Measurements from ENCODE around the gene RRP9.

Gene RRP9

DNA sequence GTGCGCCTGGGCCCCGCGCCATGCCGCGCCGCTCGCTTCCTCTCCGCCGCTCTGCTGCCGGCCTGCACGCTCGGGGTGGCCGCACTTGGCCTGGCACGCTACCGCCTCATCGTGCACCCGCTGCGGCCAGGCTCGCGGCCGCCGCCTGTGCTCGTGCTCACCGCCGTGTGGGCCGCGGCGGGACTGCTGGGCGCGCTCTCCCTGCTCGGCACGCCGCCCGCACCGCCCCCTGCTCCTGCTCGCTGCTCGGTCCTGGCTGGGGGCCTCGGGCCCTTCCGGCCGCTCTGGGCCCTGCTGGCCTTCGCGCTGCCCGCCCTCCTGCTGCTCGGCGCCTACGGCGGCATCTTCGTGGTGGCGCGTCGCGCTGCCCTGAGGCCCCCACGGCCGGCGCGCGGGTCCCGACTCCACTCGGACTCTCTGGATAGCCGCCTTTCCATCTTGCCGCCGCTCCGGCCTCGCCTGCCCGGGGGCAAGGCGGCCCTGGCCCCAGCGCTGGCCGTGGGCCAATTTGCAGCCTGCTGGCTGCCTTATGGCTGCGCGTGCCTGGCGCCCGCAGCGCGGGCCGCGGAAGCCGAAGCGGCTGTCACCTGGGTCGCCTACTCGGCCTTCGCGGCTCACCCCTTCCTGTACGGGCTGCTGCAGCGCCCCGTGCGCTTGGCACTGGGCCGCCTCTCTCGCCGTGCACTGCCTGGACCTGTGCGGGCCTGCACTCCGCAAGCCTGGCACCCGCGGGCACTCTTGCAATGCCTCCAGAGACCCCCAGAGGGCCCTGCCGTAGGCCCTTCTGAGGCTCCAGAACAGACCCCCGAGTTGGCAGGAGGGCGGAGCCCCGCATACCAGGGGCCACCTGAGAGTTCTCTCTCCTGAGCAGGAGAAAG is 14.4 kb upstream of the RRP9 start:
- DNase-seq (ENCODE audit: low spot score): peak; percentile 92

DNA sequence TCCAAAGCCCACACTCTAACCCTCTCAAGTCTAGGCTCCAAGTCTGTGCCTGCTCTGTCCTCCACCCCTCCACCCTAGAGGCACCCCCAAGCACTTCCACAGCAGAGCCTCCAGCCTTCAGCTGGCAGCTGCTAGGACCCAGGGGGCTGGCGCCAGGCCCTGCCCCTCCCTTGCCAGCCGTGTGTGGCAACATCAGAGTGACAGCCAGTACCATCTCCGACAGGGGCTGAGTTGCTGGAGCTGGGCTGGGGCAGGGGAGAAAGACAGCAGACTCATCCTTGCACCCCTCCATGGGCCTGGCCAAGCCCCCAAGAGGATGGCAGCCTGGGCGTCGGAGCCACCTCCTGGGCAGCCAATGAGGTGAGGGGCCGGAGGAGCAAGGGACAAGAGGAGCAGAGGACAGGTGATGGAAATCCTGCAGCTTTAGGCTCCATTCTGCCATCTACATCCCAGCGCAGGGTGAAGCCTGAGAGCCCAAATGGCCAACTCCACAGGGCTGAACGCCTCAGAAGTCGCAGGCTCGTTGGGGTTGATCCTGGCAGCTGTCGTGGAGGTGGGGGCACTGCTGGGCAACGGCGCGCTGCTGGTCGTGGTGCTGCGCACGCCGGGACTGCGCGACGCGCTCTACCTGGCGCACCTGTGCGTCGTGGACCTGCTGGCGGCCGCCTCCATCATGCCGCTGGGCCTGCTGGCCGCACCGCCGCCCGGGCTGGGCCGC is 13.6 kb upstream of the RRP9 start, which contains the start of gene GPR62:
TSS of gene GPR62 (plus strand) at position 207 of the 718 bp plus-strand sequence. CDS start at position 479, 272 bp downstream.
- DNase-seq (ENCODE audit: low spot score): no peak

- DNase-seq (ENCODE audit: low spot score): no peak
Measured at GRCh38 chr3:51954713-51955112, 13.0 kb upstream of the RRP9 start.

DNA sequence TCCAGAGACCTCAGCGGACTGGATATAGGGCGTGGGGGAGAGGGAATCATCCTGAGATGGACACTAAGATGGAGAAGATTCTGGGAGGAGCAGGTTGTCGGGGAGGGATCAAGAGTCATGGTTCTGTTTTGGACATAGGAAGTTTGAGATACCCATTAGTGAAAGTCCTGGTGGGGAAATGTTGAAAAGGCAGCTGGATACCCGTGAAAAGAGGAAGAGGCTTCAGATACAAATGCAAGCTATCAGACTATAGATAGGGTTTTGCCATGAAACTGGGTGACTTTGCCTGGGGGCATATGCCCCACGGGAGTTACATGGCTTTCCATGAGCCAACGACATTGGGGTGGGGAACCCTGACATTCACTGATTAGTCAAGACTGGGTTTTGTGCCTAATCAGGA is 12.4 kb upstream of the RRP9 start:
- no peak for DNase-seq (ENCODE audit: low spot score)

DNA sequence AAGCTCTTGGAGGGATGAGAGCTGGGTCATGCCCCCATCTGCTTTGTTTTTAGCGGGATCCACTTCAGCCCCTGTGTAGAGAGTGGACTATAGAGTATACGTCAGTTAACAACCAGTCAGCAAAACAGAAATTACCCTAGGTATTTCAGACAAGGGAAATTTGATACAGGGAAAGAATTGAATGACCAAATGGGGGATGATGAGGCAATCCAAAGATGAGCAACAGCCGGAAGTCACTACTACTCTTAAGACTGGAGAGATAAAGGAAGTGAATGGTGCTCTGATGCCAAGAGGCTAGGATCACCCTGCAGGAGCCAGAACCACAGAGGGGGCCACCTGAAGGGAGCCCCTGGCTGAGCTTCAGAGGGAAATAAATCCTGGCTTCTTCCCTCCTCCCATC is 11.7 kb upstream of the RRP9 start:
- DNase-seq (ENCODE audit: low spot score): no peak

GRCh38 chr3:51950899-51951298 is 9.2 kb upstream of the RRP9 start:
- DNase-seq (ENCODE audit: low spot score): no peak

DNA sequence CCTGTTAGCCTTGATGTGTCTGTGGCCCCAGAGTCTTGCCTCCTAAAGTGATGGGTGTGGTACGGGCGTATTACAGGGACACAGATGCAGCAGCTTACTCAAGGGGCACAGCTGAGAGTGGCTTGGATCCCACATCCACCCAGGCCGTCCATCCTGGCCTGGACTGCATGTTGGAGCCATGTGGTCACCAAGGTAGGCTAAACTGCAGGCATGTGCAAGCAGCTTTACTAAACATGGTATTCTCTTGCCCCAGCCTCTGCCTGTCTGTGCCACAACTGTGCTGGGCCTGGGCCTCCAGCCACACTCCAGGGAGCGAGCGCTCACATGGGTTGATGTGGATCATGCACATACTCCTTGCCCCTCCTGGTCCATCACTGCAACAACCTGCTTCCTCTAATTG is 7.4 kb upstream of the RRP9 start:
- no peak for DNase-seq (ENCODE audit: low spot score)

DNA sequence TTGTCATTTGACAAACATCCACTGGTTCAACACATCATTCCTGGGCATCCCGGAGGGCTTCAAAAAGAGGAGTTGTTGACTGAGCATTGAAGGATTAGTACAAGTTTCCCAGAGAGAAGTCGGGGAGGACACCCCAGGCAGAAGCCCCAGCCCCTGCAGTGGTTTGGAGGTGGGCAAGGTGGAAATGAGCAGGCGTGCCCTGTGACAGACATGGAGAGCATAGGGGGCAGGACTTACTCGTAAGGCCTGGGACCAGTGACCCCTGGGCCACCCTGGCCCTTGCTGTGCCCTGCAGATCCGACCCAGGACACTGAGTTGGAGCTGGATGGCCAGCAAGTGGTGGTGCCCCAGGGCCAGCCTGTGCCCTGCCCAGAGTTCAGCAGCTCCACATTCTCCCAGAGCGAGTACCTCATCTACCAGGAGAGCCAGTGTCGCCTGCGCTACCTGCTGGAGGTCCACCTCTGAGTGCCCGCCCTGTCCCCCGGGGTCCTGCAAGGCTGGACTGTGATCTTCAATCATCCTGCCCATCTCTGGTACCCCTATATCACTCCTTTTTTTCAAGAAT is 6.4 kb upstream of the RRP9 start:
- DNase-seq (ENCODE audit: low spot score): no peak

- DNase-seq (ENCODE audit: low spot score): no peak
Measured at GRCh38 chr3:51947215-51947900, 5.7 kb upstream of the RRP9 start.

- DNase-seq (ENCODE audit: low spot score): no peak
Measured at GRCh38 chr3:51946796-51947195, 5.1 kb upstream of the RRP9 start.

GRCh38 chr3:51945926-51946705 is 4.4 kb upstream of the RRP9 start:
- DNase-seq (ENCODE audit: low spot score): no peak

DNA sequence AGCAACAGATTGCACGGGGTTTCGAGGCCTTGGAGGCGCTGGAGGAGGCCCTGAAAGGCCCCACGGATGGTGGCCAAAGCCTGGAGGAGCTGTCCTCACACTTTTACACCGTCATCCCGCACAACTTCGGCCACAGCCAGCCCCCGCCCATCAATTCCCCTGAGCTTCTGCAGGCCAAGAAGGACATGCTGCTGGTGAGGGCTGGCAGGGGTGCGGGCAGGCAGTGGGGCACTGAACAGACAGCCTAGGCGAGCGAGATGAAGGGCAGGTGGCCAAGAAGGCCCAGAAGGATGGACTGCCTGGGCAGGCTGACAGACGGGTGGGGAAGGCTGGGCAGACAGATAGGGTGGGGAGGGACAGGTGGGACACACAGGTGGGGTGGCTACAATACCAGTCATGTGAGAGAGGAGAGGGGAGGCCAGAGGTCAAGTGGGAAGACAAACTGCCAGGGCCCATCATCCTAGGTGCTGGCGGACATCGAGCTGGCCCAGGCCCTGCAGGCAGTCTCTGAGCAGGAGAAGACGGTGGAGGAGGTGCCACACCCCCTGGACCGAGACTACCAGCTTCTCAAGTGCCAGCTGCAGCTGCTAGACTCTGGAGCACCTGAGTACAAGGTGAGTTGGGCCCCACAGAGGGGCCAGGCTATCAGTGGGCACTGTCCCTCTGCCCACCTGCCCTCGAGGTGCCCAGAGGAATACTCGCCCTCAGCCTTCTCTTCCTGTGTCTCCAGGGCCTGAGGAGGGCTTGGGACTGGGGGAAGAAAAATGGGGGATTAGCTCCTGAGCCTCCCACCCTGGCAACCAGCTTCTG is 3.5 kb upstream of the RRP9 start:
- no peak for DNase-seq (ENCODE audit: low spot score)

- no peak for DNase-seq (ENCODE audit: low spot score)
Measured at GRCh38 chr3:51944451-51945021, 2.8 kb upstream of the RRP9 start.

GRCh38 chr3:51943451-51944391 is 2.0 kb upstream of the RRP9 start:
- no peak for DNase-seq (ENCODE audit: low spot score)

GRCh38 chr3:51942603-51943450 is 1.1 kb upstream of the RRP9 start:
- DNase-seq (ENCODE audit: low spot score): peak; percentile 57

GRCh38 chr3:51941463-51941797 is 274 bp downstream of the RRP9 start:
- no peak for DNase-seq (ENCODE audit: low spot score)

GRCh38 chr3:51940648-51941462 is 849 bp downstream of the RRP9 start:
- no peak for DNase-seq (ENCODE audit: low spot score)

Data from iPS-NIHi11 (cell line).